ENCODE results near the gene PTPRJ. TPM values are rescaled to one million over a fixed set of nuclear protein-coding genes. Genes with fewer than 3 reads are reported as not detected.

PTPRJ gene
- total and polyA plus RNA-seq, 2 donors (not counting 3 experiments of a cell fraction or from before 2014, with no cell fraction given): 3.1 to 7.7 TPM

- Histone ChIP-seq H3K4me2 (ENCODE audit: insufficient read depth, low read length) (no peak overlapping the region), H3K9me1 (replicated peaks; ENCODE audit: control insufficient read depth, extremely low read depth, insufficient read depth, low read length) (no peaks in the 10 kb centered on the region), H3K79me2 (ENCODE audit: control insufficient read depth, insufficient read depth, low read length) (no peaks in the 10 kb centered on the region), H3K4me3 (replicated peaks in 1 of 3; ENCODE audit: insufficient read depth in 1 of 3, low read depth in 1 of 3, low read length in 3 of 3) (no peak overlapping the region), H3K27ac (ENCODE audit: insufficient read depth, low read depth, low read length) (no peak overlapping the region), H3K36me3 (ENCODE audit: control insufficient read depth in 2 of 2, extremely low read depth in 1 of 2, insufficient read depth in 2 of 2, low read length in 2 of 2) (no peaks in the 10 kb centered on the region), H3K27me3 (ENCODE audit: control insufficient read depth in 2 of 2, insufficient read depth in 2 of 2, low read length in 2 of 2) (no peaks in the 10 kb centered on the region), H3K9ac (replicated peaks; ENCODE audit: extremely low read depth, insufficient read depth, low read length) (no peak overlapping the region), H3K4me1 (ENCODE audit: control insufficient read depth, extremely low read depth, insufficient read depth, low read length) (peaks cover 8% of the 10 kb centered on the region), H4K20me1 (replicated peaks; ENCODE audit: control insufficient read depth, extremely low read depth, insufficient read depth, low read length) (no peaks in the 10 kb centered on the region), H2AFZ (ENCODE audit: low read depth, low read length) (no peak overlapping the region), H3K9me3 (replicated peaks; ENCODE audit: control insufficient read depth, insufficient read depth, low read length) (no peaks in the 10 kb centered on the region)
- no peak for FAIRE-seq
- no peak for DNase-seq (ENCODE audit: low read depth, low spot score)
- dilution Hi-C loops (cut with MboI; ENCODE audit: extremely low pct_ligation_motif_present, low sequenced_read_pairs): no loop called here
- CTCF ChIA-PET: interaction anchor here (0.7 to 1.1 kb wide), 2 partner anchors 65 to 149 kb away, joined by 3 to 4 read pairs; no protein-coding TSS in a partner anchor
- intact Hi-C loops (cut with micrococcal nuclease): no loop called here
- no TSS peak for BruUV-seq (replicated peaks)
- TF ChIP-seq POLR2A (IDR thresholded peaks at IDR 0.05; ENCODE audit: low read depth, low read length): no peak
- TF ChIP-seq FOS (IDR thresholded peaks at IDR 0.05; ENCODE audit: borderline replicate concordance, insufficient read depth, low read length): no peak
- TF ChIP-seq POLR2AphosphoS5 (IDR thresholded peaks at IDR 0.05; ENCODE audit: insufficient read depth, low read depth, low read length): no peak
- TF ChIP-seq MYC (IDR thresholded peaks at IDR 0.05; ENCODE audit: low read depth, low read length): no peak
- POLR2A ChIA-PET: no interaction called here
Observed at GRCh38 chr11:48083421-48083820, 103.1 kb downstream of the PTPRJ start.

GRCh38 chr11:48085688-48086087 lies 105.3 kb downstream of the PTPRJ start:
- dilution Hi-C loops (cut with MboI; ENCODE audit: extremely low pct_ligation_motif_present, low sequenced_read_pairs): no loop called here
- Histone ChIP-seq H3K36me3 (ENCODE audit: control insufficient read depth in 2 of 2, extremely low read depth in 1 of 2, insufficient read depth in 2 of 2, low read length in 2 of 2) (no peaks in the 10 kb centered on the region), H3K27ac (ENCODE audit: insufficient read depth, low read depth, low read length) (no peak overlapping the region), H3K27me3 (ENCODE audit: control insufficient read depth in 2 of 2, insufficient read depth in 2 of 2, low read length in 2 of 2) (no peaks in the 10 kb centered on the region), H2AFZ (ENCODE audit: low read depth, low read length) (no peak overlapping the region), H4K20me1 (replicated peaks; ENCODE audit: control insufficient read depth, extremely low read depth, insufficient read depth, low read length) (no peaks in the 10 kb centered on the region), H3K9ac (replicated peaks; ENCODE audit: extremely low read depth, insufficient read depth, low read length) (no peak overlapping the region), H3K4me3 (replicated peaks in 1 of 3; ENCODE audit: insufficient read depth in 1 of 3, low read depth in 1 of 3, low read length in 3 of 3) (no peak overlapping the region), H3K4me2 (ENCODE audit: insufficient read depth, low read length) (no peak overlapping the region), H3K9me3 (replicated peaks; ENCODE audit: control insufficient read depth, insufficient read depth, low read length) (no peaks in the 10 kb centered on the region), H3K79me2 (ENCODE audit: control insufficient read depth, insufficient read depth, low read length) (no peaks in the 10 kb centered on the region), H3K4me1 (ENCODE audit: control insufficient read depth, extremely low read depth, insufficient read depth, low read length) (peaks cover 8% of the 10 kb centered on the region), H3K9me1 (replicated peaks; ENCODE audit: control insufficient read depth, extremely low read depth, insufficient read depth, low read length) (no peaks in the 10 kb centered on the region)
- FAIRE-seq (no peak), DNase-seq (ENCODE audit: low read depth, low spot score) (no peak)
- ChIA-PET POLR2A (no interaction called here), CTCF (interaction anchor here (0.6 kb wide), 1 partner anchor 51 kb away, joined by 3 read pairs; no protein-coding TSS in a partner anchor)
- TF ChIP-seq CTCF (IDR thresholded peaks at IDR 0.05; ENCODE audit: extremely low read depth in 1 of 2, insufficient read depth in 1 of 2, low read depth in 1 of 2, low read length in 2 of 2) (no peak), JUN (IDR thresholded peaks at IDR 0.05; ENCODE audit: borderline replicate concordance, insufficient read depth, insufficient read length, low read depth) (no peak), EZH2 (IDR thresholded peaks at IDR 0.05; ENCODE audit: borderline replicate concordance, low read depth, low read length, severe bottlenecking) (no peak), FOS (IDR thresholded peaks at IDR 0.05; ENCODE audit: borderline replicate concordance, insufficient read depth, low read length) (no peak), POLR2AphosphoS5 (IDR thresholded peaks at IDR 0.05; ENCODE audit: insufficient read depth, low read depth, low read length) (no peak), POLR2A (IDR thresholded peaks at IDR 0.05; ENCODE audit: low read depth, low read length) (no peak), MYC (IDR thresholded peaks at IDR 0.05; ENCODE audit: low read depth, low read length) (no peak), MAX (IDR thresholded peaks at IDR 0.05; ENCODE audit: insufficient read depth, insufficient read length) (no peak), GATA2 (IDR thresholded peaks at IDR 0.05; ENCODE audit: insufficient read depth, insufficient read length, low read depth, low read length) (no peak)
- intact Hi-C loops (cut with micrococcal nuclease): no loop called here
- BruUV-seq (replicated peaks): no TSS peak

All from endothelial cell of umbilical vein (primary cell).